GM12891 (cell line): ENCODE results near the gene CETN1.

Experiments
- PAX5 ChIP-seq: IDR thresholded peaks from 2 replicates; pipeline ENCODE4 v1.6.1; 2011; ENCODE audit warnings: low read length, moderate library complexity, mild to moderate bottlenecking; ENCODE audit not compliant: insufficient read depth, severe bottlenecking
- POLR2A ChIP-seq: IDR thresholded peaks from 2 replicates; pipeline ENCODE4 v1.6.1; 2011; ENCODE audit warnings: low read depth, low read length, control low read depth
- TAF1 ChIP-seq: IDR thresholded peaks from 2 replicates; pipeline ENCODE4 v1.6.1; 2011; ENCODE audit warnings: low read depth, low read length, control low read depth

GRCh38 chr18:570256-570655 is 9.9 kb upstream of the CETN1 start:
- TF ChIP-seq POLR2A (no peak), PAX5 (no peak), TAF1 (no peak)
